ENCODE results near the gene CTDSPL. TPM values are rescaled to one million over a fixed set of nuclear protein-coding genes. Genes with fewer than 3 reads are reported as not detected.

Gene CTDSPL
- polyA plus RNA-seq, 5 donors: 103 to 131 (median 107) TPM

DNA sequence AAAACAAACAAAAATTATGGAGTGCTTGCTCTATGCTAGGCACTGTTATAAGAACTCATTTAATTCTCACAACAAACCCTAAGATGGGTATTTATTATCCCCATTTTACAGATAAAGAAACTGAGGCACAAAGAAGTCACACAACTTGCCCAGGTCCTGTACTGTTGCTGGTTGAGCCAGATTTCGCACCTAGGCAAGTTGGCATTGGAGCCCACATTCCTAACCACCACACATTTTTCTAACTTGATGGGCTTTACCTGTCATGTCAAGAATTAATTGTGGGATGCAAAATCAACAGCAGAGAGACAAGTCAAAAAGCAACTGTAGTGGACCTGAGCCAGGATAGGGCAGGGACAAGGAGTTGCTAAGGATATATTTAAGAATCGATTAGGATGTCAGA lies 81.0 kb downstream of the CTDSPL start:
- DNase-seq: no peak

DNA sequence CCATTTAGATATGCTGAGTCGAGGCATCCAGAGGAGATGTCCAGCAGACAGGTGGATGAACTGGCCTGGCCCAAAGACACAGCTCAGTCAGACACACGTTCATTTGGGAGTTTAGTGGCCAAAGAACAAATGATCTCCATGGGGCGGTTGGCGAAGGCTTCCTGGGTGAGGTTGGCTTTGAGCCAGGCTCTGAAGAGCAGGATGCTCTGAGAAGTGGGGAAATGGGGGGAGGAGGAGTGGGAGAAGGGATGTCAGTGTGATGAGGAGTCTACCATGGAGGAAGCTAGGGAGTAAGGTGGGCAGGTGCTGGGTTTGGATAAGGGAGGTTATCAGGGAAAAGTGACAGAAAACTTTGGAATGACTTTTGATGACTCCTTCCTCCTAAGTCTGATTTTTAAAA lies 81.4 kb downstream of the CTDSPL start:
- DNase-seq: no peak

DNA sequence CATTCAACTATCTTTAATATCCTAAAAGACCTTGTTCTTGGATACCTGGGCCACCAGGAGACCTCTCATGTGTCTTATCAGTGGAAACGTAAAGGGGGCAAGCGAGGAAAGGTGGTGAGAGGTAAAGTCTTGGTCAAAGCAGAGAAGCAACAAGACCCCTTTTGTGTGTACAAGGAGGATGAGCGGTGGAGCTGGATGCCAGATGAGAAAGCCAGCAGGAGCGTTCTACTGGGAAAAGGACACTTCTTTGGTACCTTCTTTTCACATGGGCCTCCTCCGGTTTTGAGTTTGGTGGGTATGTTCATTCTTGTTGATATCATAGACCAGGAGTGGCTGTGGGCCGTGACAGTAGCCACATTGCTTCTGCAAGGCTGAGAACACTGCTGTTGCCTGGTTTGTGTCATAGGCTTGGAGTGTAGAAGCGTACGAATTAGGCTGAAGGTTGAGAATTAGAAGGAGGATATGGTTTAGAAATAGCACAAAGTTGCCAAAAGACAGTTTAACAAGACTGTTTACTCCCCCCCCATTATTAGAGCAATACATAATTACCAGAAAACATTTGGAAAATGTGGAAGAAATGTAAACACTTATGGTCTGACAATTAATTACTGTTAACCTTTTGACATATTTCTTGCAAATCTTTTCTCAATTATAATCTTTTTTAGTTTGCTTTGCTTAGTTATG lies 82.1 kb downstream of the CTDSPL start:
- DNase-seq: no peak

GRCh38 chr3:37944391-37944842 lies 82.7 kb downstream of the CTDSPL start:
- no peak for DNase-seq

DNA sequence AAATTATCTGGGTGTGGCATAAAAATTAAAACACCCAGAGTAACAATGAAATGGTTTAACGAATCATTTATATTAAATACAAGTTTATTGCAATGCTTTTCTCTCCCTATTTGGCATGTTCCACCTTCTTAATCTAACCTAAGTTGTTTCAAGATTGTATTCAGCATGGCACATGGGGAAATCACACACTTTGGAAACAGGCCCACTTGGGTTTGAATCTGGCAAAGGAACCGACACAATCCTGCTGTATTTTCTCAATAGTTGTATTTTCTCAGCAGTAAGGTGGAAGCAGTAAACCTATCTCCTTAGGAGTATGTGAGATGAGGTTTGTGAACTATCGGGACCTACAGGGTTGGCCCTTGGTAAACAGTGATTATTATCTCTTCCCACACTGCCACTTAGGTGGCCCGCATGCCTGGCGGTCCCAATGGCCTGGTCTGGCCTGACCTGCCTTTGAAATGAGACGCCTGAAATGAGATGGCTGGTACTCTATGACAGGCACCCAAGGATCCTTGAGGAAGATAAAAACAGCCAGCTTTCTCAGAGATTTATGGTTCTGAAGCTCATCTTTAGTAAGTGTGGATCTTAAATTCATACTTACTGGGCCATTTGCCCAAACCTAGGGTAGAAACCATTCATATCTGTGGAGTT lies 83.6 kb downstream of the CTDSPL start:
- DNase-seq: no peak

GRCh38 chr3:37945807-37946530 lies 84.3 kb downstream of the CTDSPL start:
- DNase-seq: peak; percentile 75 to 82

GRCh38 chr3:37946531-37946889 lies 84.8 kb downstream of the CTDSPL start:
- DNase-seq: no peak

DNA sequence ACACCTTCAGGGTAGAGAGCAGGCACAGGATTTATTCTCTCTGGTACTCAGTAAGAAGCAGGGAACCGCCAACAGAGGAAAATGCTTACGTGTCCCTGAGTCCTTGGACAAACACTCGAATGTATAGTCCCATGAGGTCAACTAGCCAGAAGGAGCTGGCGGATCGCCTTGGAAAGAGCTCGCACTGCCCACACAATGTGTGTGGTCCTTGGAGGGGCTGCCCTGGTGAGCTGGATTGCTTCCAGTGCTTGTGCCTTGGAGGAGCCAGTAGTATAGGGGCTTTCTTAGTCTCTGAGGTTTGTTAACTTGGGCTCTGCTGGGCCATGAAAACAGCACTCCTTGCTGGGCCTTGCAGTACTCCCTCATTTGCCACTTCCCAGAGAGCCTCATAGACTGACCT lies 88.2 kb downstream of the CTDSPL start:
- peak; percentile 81 to 84 for DNase-seq

- DNase-seq: no peak
Observed at GRCh38 chr3:37952564-37952963, 90.9 kb downstream of the CTDSPL start.

- DNase-seq: no peak
Observed at GRCh38 chr3:37953226-37953625, 91.5 kb downstream of the CTDSPL start.

DNA sequence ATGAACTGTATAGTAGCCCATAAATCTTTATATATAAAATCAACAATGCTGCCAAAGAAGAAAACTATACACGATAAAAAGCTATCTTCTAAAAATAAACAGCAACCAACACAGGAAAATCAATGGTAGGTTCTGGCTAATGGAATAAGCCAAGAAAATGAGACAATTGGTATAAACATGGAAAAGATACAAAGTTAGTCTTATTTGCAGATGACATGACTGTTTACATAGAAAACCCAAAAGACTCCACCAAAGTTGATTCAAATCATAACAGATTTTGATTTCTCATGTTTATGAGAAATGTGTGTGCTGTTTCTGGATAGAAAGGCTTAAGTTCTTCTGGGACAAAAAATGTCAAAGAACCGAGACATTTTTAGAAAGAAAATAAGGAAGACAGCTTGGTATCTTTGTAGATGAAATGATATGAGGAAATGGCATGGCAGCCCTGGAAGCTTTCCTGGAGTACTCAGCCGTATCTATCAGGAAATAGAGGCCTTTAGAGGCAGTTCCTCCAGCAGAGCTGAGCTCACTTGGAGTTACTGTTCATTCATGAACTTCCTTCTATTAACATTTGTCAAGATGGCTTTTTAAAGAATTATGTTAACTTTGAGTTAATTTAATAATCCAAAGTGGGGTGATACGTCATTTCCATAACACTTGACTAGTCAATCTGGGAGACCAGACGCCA lies 92.2 kb downstream of the CTDSPL start:
- DNase-seq: no peak

DNA sequence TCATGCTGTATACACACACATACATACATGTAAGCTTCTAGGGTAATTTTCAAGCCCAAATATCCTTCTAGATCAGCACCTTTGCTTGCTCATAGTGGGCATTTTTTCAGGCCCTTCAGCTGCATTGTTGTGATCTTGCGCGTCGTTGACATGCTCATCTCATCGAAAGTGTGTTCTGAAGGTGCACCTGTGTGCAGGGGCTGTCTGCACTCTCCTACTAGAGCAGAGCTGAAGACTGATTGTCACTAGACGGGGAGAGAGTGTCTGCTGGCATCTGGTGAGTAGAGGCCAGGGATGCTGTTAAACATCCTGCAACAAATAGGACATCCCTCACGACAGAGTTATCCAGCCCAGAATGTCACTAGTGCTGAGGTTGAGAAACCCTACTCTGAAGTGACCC lies 93.2 kb downstream of the CTDSPL start:
- DNase-seq: no peak

GRCh38 chr3:37955918-37956707 lies 94.4 kb downstream of the CTDSPL start:
- DNase-seq: no peak

GRCh38 chr3:37956723-37957538 lies 95.3 kb downstream of the CTDSPL start:
- DNase-seq: no peak

DNA sequence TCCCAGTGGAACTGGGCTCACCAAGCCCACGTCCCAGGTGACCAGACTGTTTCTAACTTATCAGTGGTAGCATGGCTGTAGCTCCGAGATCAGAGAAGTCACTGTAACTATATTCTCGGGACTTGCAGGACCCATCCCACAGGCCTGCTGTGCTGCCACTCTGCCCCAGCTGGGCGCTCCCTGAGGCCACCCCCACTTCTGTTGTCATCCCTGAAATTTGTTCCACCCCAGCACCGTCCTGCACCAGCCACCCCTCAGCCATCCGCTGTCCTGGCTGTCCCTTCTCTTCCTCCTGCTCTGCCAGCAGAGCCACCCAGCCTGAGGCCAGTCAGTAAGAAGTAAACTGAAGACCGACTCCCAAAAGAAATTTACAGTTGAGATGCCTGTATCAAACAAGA lies 95.9 kb downstream of the CTDSPL start:
- no peak for DNase-seq

DNA sequence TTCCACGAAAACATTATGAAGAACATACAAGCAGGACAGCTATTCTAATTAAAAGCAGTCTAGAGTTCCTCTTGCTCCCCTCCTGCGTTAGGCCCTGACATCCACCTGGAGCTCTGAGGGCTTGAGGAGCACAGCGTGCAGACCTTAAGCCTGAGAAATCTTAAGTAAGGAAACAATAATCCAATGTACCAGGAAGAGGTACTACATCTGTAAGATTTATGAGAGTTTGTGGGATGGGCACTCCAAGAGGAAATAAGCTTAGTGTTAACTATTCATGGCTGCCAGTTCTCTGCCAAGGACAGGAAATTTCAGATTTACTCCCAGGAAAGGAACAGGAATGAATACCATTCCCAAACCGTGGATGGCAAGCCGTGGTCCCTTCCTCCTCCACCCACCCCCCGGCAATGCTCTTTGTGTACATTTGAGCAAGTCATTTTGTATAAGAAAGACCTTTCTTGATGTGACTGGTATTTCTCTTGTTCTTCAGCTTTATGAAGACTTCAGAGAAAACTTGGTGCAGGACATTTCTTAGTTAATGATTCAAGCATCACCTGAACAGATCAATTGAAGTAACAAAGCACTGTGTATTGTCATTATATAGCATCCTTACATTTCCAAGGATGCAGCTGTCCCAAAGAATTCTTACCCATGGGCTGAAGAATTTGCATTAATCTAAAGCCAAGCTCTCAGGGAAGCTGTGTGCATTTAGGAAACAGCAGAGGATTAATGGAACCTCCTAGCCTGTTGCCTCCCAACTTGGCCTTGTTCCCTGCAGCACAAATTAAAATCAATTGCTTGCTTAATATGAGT lies 100.1 kb downstream of the CTDSPL start:
- no peak for DNase-seq

GRCh38 chr3:37963016-37963415 lies 101.3 kb downstream of the CTDSPL start:
- DNase-seq: no peak

GRCh38 chr3:37963635-37964034 lies 102.0 kb downstream of the CTDSPL start:
- no peak for DNase-seq

DNA sequence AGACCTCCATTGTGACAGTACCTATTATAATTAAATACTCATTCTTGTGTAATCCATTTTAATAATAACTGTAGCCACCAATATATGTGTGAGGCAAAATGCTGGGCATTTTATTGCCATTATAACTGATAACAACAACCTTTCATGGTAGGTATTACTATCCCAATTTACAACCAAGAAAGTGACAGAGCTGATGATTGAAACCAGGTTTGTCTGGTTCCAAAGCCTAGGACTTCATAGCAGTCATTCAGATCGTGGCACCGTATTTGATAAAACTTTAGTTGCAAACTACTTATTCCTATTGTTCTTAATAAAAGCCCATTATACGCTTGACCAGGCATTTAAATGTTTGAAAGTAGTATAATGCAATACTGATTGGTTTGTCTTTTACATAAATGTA lies 102.5 kb downstream of the CTDSPL start:
- DNase-seq: no peak

DNA sequence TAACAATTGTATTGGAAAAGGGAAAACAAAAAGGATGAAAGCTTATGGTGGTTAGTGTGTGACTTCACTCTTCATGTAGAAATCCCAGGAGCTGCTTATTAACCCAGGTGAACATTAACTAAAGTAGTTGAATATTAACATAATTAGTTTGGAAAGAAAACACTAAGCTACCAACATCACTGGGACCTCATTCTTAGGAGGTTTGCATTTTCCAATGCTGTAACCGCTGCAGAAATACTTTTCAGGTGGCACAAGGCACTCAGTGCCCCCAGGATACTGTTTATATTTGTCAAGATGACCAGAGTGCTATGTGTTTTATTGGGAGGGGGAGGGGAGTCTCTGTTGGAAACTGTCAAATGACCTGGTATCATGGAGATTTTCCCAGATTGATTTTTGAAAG lies 103.0 kb downstream of the CTDSPL start:
- DNase-seq: no peak

Data from right lung (tissue), 5 donors.